Tongue (tissue), 2 donors: ENCODE measurements around the gene GOLGA6A. TPM values are rescaled to one million over a fixed set of nuclear protein-coding genes. Genes with fewer than 3 reads are reported as not detected.
A peak's percentile ranks its signal among the peaks of the same experiment; 100 is the strongest.
"Not testable (repeated sequence)": the region's sequence is repeated elsewhere in the genome, so short reads cannot be mapped to it uniquely, and the experiment has no call there.

Experiments
- DNase-seq: peaks from one replicate; pipeline ENCODE4 v3.0.0-alpha.2; 2015
- total RNA-seq: library from RNA; depleted of rRNA; stranded (reverse); fragments of >200 nt; gene quantifications from one replicate; pipeline ENCODE4 v1.2.3, GENCODE V29; 2014

The GOLGA6A gene
- total RNA-seq, result not detected

DNA sequence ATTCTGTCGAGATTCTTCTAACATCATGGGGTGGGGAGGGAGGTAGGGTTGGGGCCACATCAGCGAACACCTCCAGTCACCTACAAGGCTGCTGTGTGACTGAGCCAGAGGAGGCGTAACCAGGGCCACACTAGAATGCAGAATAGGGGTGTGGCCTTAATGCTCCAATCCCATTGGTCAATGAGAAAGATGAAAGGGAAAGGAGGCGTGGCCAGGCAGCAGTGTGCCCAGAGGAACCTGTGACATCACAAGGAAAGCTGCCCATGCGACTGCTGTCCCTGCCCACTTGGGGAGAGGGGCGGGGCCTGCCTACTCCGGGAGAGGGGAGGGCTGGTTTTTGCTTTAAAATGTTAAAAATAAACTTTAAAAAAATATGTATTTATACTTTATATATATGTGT lies at the start of gene GOLGA6A:
Gene GOLGA6A (minus strand): TSS at position 101 of the 400 bp plus-strand sequence. CDS start 41 bp downstream, at position 60.
- not testable (repeated sequence) for DNase-seq

DNA sequence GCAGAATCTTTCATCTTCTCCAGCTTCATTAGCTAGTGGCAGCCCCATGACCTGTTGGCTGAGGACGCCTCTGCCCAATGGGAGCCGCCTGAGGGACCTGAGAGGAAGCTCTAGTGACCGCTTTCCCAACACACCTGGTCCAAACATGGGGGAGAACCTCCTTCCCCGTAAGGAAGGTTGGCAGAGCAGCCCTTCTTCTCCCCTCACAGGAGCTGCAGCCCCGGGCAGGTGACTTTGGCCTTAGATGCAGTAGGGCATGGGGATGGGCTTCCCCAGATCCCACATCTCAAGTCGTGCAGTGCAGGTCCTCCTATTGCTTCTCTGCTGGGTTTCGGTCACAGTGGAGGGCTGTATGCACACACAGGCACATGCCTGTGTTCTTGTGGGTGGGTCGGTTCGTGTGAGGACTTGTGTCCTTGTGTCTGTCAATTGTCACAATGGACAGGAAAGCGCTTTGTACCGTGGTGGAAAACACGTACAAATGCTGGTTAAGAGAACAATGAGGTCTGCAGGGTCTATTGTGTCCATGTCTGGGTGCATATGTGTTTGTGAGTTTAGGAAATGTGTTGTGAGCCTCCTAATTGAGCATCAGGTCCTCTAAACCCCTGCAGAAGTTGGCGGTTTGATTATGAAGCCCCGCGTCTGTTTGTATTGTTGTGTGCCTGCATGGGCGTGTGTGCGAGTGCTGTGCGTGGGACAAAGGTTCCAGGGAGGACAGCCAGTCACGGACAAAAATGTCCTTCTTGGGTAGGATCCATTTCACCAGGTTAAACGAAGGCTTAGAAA lies 49.5 kb upstream of the GOLGA6A start:
- DNase-seq, result no peak

DNA sequence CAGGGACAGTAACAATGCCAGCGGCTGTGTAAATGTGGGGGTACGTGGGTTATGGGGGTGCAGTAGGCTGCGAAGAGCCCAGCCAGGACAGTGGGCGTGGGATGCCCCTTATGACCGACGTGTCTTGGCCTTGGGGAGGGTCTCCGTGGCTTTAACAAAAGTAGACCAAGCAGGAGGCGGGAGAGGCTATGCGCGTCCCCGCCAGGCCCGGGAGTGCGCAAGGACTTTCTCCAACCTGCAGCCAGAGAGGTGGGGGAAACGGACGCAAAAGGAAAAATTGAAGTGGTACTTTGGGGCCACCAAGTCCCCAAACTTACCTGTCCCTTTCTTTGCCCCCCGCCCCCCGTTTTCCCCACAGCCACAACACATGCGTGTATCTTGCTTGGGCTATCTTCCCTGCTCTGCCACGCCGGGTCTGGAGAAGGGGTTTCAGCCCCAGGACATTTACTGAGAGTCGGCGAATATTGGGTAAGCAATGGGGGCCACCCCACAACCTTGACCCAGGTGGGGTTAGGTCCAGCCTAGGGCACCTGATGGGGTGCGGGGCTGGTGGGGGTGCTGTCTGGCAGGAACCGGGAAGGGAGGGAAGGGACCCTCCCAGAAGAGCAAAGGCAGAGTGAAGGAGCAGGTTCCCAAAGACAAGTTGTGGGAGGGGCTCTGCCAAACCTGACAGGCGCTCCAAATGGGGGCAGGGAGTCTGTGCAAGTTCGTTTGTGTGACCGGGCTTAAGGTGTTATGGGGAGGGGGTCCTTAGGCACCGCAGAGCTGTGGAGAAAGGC lies 48.7 kb upstream of the GOLGA6A start:
- no peak for DNase-seq

DNA sequence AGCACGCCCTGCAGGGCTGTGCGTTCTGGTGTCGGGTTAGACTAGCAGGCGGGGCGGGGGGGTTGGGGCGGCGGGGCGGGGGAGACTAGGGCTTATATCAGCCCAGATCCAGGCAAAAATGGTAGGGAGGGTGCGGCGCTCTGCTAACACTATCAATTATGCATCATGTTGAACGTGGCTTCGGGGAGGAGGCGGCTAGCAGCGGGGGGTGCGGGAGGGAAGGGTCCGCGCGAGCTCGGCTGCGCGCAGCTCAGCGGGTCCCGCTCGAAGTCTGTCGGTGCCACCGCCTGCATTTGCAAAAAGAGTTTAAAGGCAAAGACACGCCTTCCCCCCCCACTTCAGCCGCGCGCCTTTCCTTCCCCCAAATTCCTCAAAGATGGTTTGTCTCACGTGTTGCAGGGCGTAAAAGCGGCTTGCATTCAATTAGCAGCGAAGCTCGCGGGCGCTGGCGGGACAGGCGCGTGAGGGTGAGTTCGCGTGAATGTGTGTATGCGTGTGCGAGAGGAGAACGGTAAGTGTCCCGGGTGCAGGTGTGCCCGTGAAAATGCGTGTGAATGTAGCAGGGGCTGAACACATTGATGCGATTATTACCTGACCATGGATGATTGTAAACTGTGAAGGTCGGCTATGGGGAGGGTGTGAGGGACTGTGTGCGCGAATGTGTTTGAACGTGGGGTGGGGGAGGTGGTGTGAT lies 48.0 kb upstream of the GOLGA6A start, which contains the start of gene ISLR2:
Gene ISLR2 (plus strand): TSS at position 432 of the 694 bp plus-strand sequence. CDS start 2,169 bp downstream, outside the sequence.
- DNase-seq, result peak; percentile 62

- DNase-seq, result peak; percentile 41
Measured at GRCh38 chr15:74129586-74130154, 47.3 kb upstream of the GOLGA6A start.

GRCh38 chr15:74128785-74129585 lies 46.6 kb upstream of the GOLGA6A start:
- peak; percentile 36 for DNase-seq

- DNase-seq, result no peak
Measured at GRCh38 chr15:74127954-74128784, 45.8 kb upstream of the GOLGA6A start.

DNA sequence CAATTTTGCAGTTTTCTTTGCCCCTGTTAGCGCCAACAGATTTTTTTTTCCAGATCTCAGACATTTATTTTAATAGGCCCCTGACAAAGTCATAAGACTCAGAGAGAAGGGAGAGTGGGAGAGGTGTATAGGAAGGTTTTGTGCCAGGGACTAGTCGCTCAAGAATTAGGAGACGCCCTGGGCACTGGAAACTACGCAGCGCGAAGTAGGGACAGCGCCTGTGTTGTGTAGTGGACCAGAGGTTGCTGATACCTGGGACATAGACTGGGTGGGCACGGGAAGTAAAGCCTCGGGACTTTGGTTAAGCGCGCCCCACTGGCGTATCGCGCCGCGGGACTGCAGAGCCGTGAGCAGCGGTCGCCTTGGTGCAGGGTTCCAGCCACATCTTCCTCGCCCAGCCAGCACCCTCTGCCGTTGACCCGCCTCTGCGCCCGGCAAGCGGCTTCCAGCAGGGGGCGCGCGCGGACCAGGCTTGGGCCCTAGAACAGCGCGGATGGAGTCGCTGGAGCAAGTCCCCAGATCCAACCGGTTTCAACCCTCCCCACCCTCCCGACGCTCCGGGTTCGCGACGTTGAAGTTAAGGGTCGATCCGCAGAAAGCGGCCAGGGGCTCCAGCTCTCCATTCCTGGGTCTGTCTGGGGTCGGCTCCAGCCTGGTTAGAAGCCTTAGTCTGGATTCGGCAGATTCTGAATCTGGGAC lies 45.1 kb upstream of the GOLGA6A start:
- peak; percentile 94 for DNase-seq

GRCh38 chr15:74124759-74125158 lies 42.4 kb upstream of the GOLGA6A start:
- DNase-seq, result no peak

GRCh38 chr15:74124196-74124595 lies 41.8 kb upstream of the GOLGA6A start:
- no peak for DNase-seq

DNA sequence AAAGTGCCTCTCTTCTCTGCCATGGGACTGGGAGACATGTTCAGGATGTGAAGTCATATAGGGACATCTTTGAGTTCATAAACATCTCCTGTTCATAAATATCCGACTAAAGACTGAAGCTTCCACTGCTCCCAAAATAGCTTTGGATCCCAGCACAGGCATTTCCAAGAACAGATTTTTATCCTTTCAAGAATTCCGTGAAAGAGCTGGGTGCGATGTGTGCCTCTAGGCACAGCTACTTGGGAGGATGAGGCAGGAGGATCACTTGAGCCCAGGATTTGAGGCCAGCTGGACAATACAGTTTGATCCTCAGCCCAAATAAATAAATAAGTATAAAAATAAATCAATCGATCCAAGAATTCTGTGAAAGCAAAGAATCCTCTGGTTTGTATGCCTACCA lies 41.3 kb upstream of the GOLGA6A start:
- DNase-seq, result no peak

DNA sequence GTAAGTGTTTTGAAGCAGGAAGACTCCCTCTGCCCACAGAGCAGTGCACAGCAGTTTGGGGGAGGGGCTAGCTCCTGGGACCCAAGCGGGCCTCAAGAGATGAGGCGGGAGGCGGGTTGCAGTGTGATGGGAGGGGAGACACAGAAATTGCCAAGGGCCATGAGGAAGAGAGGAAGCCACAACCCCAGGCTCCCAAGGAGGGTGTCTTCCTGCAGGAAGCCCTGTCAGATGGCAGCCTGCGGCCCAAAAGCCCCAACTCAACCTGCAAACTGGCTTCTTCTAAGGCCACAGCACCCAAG lies 40.7 kb upstream of the GOLGA6A start:
- no peak for DNase-seq

DNA sequence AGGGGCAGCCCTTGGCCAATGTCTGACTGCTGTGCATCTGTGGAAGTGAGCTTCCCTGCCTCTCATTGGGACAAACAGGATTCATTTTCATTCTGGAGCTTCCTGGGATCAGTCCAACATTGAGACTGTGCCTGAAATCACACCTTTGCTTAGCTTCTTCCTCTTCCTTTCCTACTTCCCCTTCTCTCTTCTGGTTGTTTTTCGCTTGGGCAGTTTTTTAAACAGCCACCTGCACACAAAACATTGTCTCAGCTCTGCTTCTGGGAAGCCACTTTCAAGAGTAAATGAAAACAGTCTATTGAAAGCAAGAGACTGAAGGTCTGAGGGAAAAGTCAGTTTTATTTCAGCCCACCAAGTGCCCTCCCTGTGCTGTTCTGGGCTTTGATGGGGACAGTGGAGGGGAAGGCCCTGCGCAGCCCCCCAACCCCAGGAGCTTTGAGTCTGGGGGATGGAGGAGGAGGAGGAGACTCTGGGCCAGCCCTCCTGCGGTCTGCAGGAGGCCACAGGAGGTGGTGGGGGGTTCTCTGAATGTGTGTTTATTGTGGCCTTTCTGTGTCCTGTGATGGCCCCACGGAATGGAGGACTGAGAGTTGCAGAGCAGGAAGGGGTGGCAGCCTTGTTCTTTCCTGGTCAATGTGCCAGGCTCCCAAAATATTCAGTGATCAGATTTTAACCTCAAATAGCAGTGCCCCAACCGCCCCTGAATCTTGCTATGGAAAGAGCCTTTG lies 40.2 kb upstream of the GOLGA6A start:
- DNase-seq, result no peak

DNA sequence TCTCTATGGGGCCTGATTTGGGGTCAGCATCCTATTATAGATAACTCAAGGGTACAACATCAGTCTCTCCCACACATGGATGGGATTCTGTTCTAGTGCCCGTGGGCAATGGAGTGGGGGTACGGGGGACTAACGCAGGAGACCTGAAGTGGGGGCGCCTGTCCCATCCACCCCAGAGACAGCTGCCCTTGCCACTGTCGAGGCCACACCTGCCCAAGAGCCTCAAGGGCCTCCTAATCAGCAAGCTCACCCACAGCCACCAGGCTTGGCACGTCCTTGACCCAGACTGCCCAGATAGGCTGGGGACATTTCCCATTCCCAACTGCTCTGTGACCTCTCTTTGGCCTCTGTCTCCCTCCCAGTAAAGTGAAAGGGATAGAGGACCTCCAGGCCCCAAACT lies 39.5 kb upstream of the GOLGA6A start:
- DNase-seq, result no peak

- DNase-seq, result no peak
Measured at GRCh38 chr15:74121039-74121438, 38.7 kb upstream of the GOLGA6A start.

GRCh38 chr15:74120426-74120825 lies 38.1 kb upstream of the GOLGA6A start:
- DNase-seq, result no peak

DNA sequence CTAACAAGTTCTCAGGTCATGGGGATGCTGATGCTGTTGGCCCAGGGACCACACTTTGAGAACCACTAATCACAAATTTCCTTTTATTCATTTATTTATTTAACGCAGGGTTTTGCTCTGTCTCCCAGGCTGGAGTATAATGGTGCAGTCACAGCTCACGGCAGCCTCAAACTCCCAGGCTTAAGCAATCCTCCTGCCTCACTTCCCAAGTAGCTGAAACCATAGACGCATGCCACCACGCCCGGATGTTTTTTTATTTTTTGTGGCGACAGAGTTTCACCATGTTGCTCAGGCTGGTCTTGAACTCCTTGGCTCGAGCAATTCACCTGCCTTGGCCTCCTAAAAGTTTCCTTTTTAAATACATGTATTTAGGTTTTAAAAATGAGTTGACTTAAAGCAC lies 27.4 kb upstream of the GOLGA6A start:
- no peak for DNase-seq

GRCh38 chr15:74108611-74109010 lies 26.3 kb upstream of the GOLGA6A start:
- DNase-seq, result not testable (repeated sequence)

GRCh38 chr15:74108111-74108510 lies 25.8 kb upstream of the GOLGA6A start:
- DNase-seq, result peak; percentile 17
